ENCODE data around the gene PSMC2. TPM values are rescaled to one million over a fixed set of nuclear protein-coding genes. Genes with fewer than 3 reads are reported as not detected.

Gene PSMC2
- total RNA-seq, 2 donors from 2014 or later = 108 to 109 TPM

DNA sequence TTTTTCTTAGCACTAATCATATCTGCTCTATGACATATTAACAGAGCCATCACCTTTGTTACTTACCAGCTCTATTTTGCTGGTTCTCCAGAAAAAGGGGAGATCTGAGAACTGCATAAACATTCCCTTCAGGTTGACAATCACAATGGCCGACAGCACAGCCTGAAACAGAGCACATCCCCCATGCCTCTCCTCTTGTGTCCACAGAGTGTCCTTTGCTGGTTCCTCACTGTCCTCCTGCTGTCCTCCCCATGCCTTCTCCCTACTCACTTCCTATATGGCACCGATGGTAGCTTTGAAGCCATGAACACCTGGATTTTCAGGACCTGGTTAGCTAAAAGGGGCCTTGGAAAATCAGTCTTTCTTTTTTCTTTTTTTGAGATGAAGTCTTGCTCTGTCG, 41.8 kb downstream of the PSMC2 start:
- TF ChIP-seq, protein P1, sequence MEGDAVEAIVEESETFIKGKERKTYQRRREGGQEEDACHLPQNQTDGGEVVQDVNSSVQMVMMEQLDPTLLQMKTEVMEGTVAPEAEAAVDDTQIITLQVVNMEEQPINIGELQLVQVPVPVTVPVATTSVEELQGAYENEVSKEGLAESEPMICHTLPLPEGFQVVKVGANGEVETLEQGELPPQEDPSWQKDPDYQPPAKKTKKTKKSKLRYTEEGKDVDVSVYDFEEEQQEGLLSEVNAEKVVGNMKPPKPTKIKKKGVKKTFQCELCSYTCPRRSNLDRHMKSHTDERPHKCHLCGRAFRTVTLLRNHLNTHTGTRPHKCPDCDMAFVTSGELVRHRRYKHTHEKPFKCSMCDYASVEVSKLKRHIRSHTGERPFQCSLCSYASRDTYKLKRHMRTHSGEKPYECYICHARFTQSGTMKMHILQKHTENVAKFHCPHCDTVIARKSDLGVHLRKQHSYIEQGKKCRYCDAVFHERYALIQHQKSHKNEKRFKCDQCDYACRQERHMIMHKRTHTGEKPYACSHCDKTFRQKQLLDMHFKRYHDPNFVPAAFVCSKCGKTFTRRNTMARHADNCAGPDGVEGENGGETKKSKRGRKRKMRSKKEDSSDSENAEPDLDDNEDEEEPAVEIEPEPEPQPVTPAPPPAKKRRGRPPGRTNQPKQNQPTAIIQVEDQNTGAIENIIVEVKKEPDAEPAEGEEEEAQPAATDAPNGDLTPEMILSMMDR (conservative IDR thresholded peaks at IDR 0.05) = no peak
- DNase-seq = no peak

DNA sequence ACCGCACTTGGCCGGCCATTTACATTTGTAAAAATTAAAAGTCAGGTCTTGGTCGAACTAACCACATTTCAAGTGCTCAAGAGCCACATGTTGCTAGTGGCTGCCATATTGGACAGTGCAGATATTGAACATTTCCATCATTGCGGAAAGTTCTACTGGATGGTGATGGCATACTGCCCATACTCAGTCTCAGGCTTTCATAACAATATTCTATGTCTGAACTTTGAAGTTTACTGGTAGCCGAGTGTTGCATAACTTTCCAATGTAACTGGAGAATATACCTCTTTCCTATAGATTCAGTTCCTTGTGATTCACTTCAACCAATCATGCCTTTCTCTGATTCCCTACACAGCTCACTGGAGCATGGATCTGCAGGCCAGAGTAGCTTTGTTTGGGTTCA, 43.7 kb downstream of the PSMC2 start:
- no peak overlapping the region for H3K4me3 Mint-ChIP-seq
- Histone ChIP-seq H3K36me3 (ENCODE audit: control insufficient read depth, insufficient read depth, low read length) (no peaks in the 10 kb centered on the region), H3K9me3 (ENCODE audit: control insufficient read depth, low read length) (no peaks in the 10 kb centered on the region), H3K4me3 (ENCODE audit: low read length) (no peak overlapping the region), H3K9ac (ENCODE audit: extremely low read depth, low read length, poor library complexity, severe bottlenecking) (no peak overlapping the region), H3K27ac (ENCODE audit: low read depth, low read length) (no peak overlapping the region), H3K27me3 (ENCODE audit: control insufficient read depth, insufficient read depth, low read length, poor library complexity, severe bottlenecking) (no peaks in the 10 kb centered on the region), H3K4me1 (ENCODE audit: control insufficient read depth, insufficient read depth, low read length) (no peaks in the 10 kb centered on the region)
- whole genome bisulfite sequencing, 2 experiments (ENCODE audit: insufficient coverage in 1 of 2, insufficient read length in 1 of 2) = 94 to 98% methylated on average over 5 of the region's 5 CpGs
- no peaks in the 10 kb centered on the region for H3K9me3 Mint-ChIP-seq
- H3K4me1 Mint-ChIP-seq = peaks cover 12% of the 10 kb centered on the region
- no peaks in the 10 kb centered on the region for H3K36me3 Mint-ChIP-seq (ENCODE audit: low read depth)
- H3K27ac Mint-ChIP-seq = no peak overlapping the region
- TF ChIP-seq, protein P1 (conservative IDR thresholded peaks at IDR 0.05) = no peak
- DNase-seq = no peak
- H3K27me3 Mint-ChIP-seq (ENCODE audit: insufficient read depth) = peaks cover 2% of the 10 kb centered on the region

More for the DNA sequence above, 41.8 kb downstream of the PSMC2 start:
- Mint-ChIP-seq H3K36me3 (ENCODE audit: low read depth) (no peaks in the 10 kb centered on the region), H3K4me3 (no peak overlapping the region), H3K4me1 (no peaks in the 10 kb centered on the region), H3K27ac (no peak overlapping the region), H3K27me3 (ENCODE audit: insufficient read depth) (peaks cover 2% of the 10 kb centered on the region), H3K9me3 (no peaks in the 10 kb centered on the region)
- no peaks in the 10 kb centered on the region for H3K27me3 ChIP-seq (ENCODE audit: control insufficient read depth, insufficient read depth, low read length, poor library complexity, severe bottlenecking)
- no peak overlapping the region for H3K4me3 ChIP-seq (ENCODE audit: low read length)
- 87 to 93% methylated on average over 2 to 3 of the region's 3 CpGs for WGBS, 2 experiments (ENCODE audit: insufficient coverage in 1 of 2, insufficient read length in 1 of 2)
- no peak overlapping the region for H3K27ac ChIP-seq (ENCODE audit: low read depth, low read length)
- H3K4me1 ChIP-seq (ENCODE audit: control insufficient read depth, insufficient read depth, low read length) = no peaks in the 10 kb centered on the region
- no peaks in the 10 kb centered on the region for H3K9me3 ChIP-seq (ENCODE audit: control insufficient read depth, low read length)
- no peaks in the 10 kb centered on the region for H3K36me3 ChIP-seq (ENCODE audit: control insufficient read depth, insufficient read depth, low read length)
- H3K9ac ChIP-seq (ENCODE audit: extremely low read depth, low read length, poor library complexity, severe bottlenecking) = no peak overlapping the region

DNA sequence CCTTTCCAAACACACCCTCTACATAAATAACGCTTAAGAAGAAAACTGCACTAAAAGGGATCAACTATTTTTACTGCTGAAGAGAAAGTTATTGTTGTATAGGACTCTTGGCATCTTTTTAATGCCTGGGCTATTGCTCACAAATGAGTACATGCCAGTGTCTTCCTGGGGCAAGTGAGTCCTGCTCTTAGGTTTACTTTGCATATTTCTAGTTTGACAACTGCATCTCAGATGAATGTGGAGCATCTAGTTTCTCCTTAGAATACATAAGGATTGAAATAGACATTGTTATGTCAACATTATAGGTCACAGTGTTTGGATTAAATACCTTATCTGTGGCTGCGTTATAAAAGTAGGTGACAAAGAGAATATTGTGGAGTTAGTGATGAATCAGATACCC, 44.5 kb downstream of the PSMC2 start:
- H3K27me3 ChIP-seq (ENCODE audit: control insufficient read depth, insufficient read depth, low read length, poor library complexity, severe bottlenecking) = no peaks in the 10 kb centered on the region
- H3K27me3 Mint-ChIP-seq (ENCODE audit: insufficient read depth) = peaks cover 2% of the 10 kb centered on the region
- WGBS, 2 experiments (ENCODE audit: insufficient coverage in 1 of 2, insufficient read length in 1 of 2) = 80 to 100% methylated on average over 1 of the region's 2 CpGs
- H3K27ac ChIP-seq (ENCODE audit: low read depth, low read length) = no peak overlapping the region
- no peaks in the 10 kb centered on the region for H3K4me1 ChIP-seq (ENCODE audit: control insufficient read depth, insufficient read depth, low read length)
- H3K36me3 Mint-ChIP-seq (ENCODE audit: low read depth) = no peaks in the 10 kb centered on the region
- peaks cover 15% of the 10 kb centered on the region for H3K4me1 Mint-ChIP-seq
- no peaks in the 10 kb centered on the region for H3K36me3 ChIP-seq (ENCODE audit: control insufficient read depth, insufficient read depth, low read length)
- no peaks in the 10 kb centered on the region for H3K9me3 ChIP-seq (ENCODE audit: control insufficient read depth, low read length)
- H3K27ac Mint-ChIP-seq = no peak overlapping the region
- DNase-seq = no peak
- H3K4me3 Mint-ChIP-seq = no peak overlapping the region
- H3K9ac ChIP-seq (ENCODE audit: extremely low read depth, low read length, poor library complexity, severe bottlenecking) = no peak overlapping the region
- no peaks in the 10 kb centered on the region for H3K9me3 Mint-ChIP-seq
- TF ChIP-seq, protein P1 (conservative IDR thresholded peaks at IDR 0.05) = no peak
- H3K4me3 ChIP-seq (ENCODE audit: low read length) = no peak overlapping the region
